Muscle of leg (tissue), 11 donors: ENCODE results near the gene ARL13B. TPM values are rescaled to one million over a fixed set of nuclear protein-coding genes. Genes with fewer than 3 reads are reported as not detected.
"Not testable (repeated sequence)": the region's sequence is repeated elsewhere in the genome, so short reads cannot be mapped to it uniquely, and the experiment has no call there.

ENCODE experiments used
- DNase-seq: peaks from one replicate; pipeline ENCODE4 v3.0.0; 2013
- H3K27ac ChIP-seq: one replicate; pipeline ENCODE4 v1.5.1; 2013; ENCODE audit warnings: mild to moderate bottlenecking, low read length, control low read depth
- H3K27me3 ChIP-seq: one replicate; pipeline ENCODE4 v1.6.1; 2013; ENCODE audit warnings: low read length; ENCODE audit not compliant: control insufficient read depth, insufficient read depth
- H3K36me3 ChIP-seq: one replicate; pipeline ENCODE4 v1.6.1; 2013; ENCODE audit warnings: low read length; ENCODE audit not compliant: control insufficient read depth, insufficient read depth
- H3K4me1 ChIP-seq: one replicate; pipeline ENCODE4 v1.6.1; 2013; ENCODE audit warnings: low read length; ENCODE audit not compliant: control insufficient read depth, insufficient read depth
- H3K4me3 ChIP-seq: one replicate; pipeline ENCODE4 v1.5.1; 2013; ENCODE audit warnings: low read length, control low read depth
- H3K9me3 ChIP-seq: replicated peaks from 2 replicates; pipeline ENCODE4 v1.6.1; 2013; ENCODE audit warnings: low read depth, low read length; ENCODE audit not compliant: control insufficient read depth
- WGBS: methylation state at CpG from one replicate; pipeline ENCODE4 v1.1.5; 2013; ENCODE audit warnings: missing lambda C conversion rate; ENCODE audit not compliant: insufficient coverage; 5-methylcytosine and 5-hydroxymethylcytosine counted together
- polyA plus RNA-seq, 8 donors: library from polyadenylated mRNA; unstranded; fragments of 120-200 nt; gene quantifications; one replicate each; pipeline versions ENCODE4 v1.2.1 to v1.2.3, GENCODE V29; 2013; ENCODE audit warnings: inconsistent platforms in 1 of 8, low replicate concordance in 1 of 8; ENCODE audit not compliant: insufficient read length in 8 of 8, insufficient read depth in 1 of 8
- total RNA-seq: library from RNA; stranded (reverse); fragments of 120-200 nt; gene quantifications from one replicate; pipeline ENCODE4 v1.2.4, GENCODE V29; 2013

The ARL13B gene
- total and polyA plus RNA-seq, 9 donors = 5.4 to 10.5 (median 7.3) TPM

- not testable (repeated sequence) for H3K36me3 ChIP-seq, H3K9me3 ChIP-seq, H3K27me3 ChIP-seq, H3K4me3 ChIP-seq, H3K27ac ChIP-seq, H3K4me1 ChIP-seq, DNase-seq
- 97% methylated on average over 19 of the region's 19 CpGs for WGBS
Measured at GRCh38 chr3:93965106-93965505, 14.8 kb upstream of the ARL13B start.

- DNase-seq = no peak
- Histone ChIP-seq H3K27me3 (no peaks in the 10 kb centered on the region), H3K4me1 (peaks cover 3% of the 10 kb centered on the region), H3K36me3 (no peaks in the 10 kb centered on the region), H3K27ac (no peak overlapping the region), H3K4me3 (no peak overlapping the region), H3K9me3 (no peaks in the 10 kb centered on the region)
- WGBS = 0% methylated on average over 1 of the region's 3 CpGs
Measured at GRCh38 chr3:93969443-93969842, 10.5 kb upstream of the ARL13B start.

- Histone ChIP-seq H3K27ac (no peak overlapping the region), H3K36me3 (no peaks in the 10 kb centered on the region), H3K27me3 (no peaks in the 10 kb centered on the region), H3K4me1 (peaks cover 3% of the 10 kb centered on the region), H3K9me3 (no peaks in the 10 kb centered on the region), H3K4me3 (no peak overlapping the region)
- WGBS = no CpG with 5 or more reads among the region's 1 CpG
- DNase-seq = no peak
Measured at GRCh38 chr3:93969997-93970396, 10.0 kb upstream of the ARL13B start.

GRCh38 chr3:93973131-93974126 is 6.5 kb upstream of the ARL13B start, which contains the start of gene PROS1:
PROS1 (minus strand) TSS chr3:93973896; CDS start chr3:93973749, 147 bp downstream.
- peak; percentile 96 for DNase-seq
- WGBS = under 1% methylated on average over 38 of the region's 53 CpGs
- H3K4me1 ChIP-seq = peaks cover 3% of the 10 kb centered on the region
- H3K36me3 ChIP-seq = no peaks in the 10 kb centered on the region
- H3K27ac ChIP-seq = peak within 1 kb of the TSS; percentile 96
- no peaks in the 10 kb centered on the region for H3K27me3 ChIP-seq
- H3K9me3 ChIP-seq = no peaks in the 10 kb centered on the region
- H3K4me3 ChIP-seq = peak within 1 kb of the TSS; percentile 61

- 97% methylated on average over 9 of the region's 13 CpGs for WGBS
- H3K36me3 ChIP-seq = no peaks in the 10 kb centered on the region
- no peak overlapping the region for H3K4me3 ChIP-seq
- H3K4me1 ChIP-seq = peaks cover 5% of the 10 kb centered on the region
- no peaks in the 10 kb centered on the region for H3K9me3 ChIP-seq
- H3K27ac ChIP-seq = no peak overlapping the region
- DNase-seq = no peak
- H3K27me3 ChIP-seq = no peaks in the 10 kb centered on the region
Measured at GRCh38 chr3:93981649-93982048, 1.7 kb downstream of the ARL13B start.

GRCh38 chr3:93983408-93983807 is 3.5 kb downstream of the ARL13B start:
- no peak for DNase-seq
- WGBS = no CpG with 5 or more reads among the region's 3 CpGs
- no peaks in the 10 kb centered on the region for H3K9me3 ChIP-seq
- peaks cover 5% of the 10 kb centered on the region for H3K4me1 ChIP-seq
- H3K27ac ChIP-seq = no peak overlapping the region
- no peaks in the 10 kb centered on the region for H3K27me3 ChIP-seq
- no peak overlapping the region for H3K4me3 ChIP-seq
- H3K36me3 ChIP-seq = no peaks in the 10 kb centered on the region

GRCh38 chr3:93984618-93985017 is 4.7 kb downstream of the ARL13B start:
- Histone ChIP-seq H3K4me1 (peaks cover 6% of the 10 kb centered on the region), H3K9me3 (no peaks in the 10 kb centered on the region), H3K36me3 (no peaks in the 10 kb centered on the region), H3K27me3 (no peaks in the 10 kb centered on the region), H3K4me3 (no peak overlapping the region), H3K27ac (no peak overlapping the region)
- WGBS = 94% methylated on average over 2 of the region's 5 CpGs
- no peak for DNase-seq

GRCh38 chr3:93988283-93988682 is 8.3 kb downstream of the ARL13B start:
- Histone ChIP-seq H3K4me1 (peaks cover 3% of the 10 kb centered on the region), H3K4me3 (no peak overlapping the region), H3K9me3 (no peaks in the 10 kb centered on the region), H3K27ac (no peak overlapping the region), H3K36me3 (no peaks in the 10 kb centered on the region), H3K27me3 (no peaks in the 10 kb centered on the region)
- no peak for DNase-seq

GRCh38 chr3:93988764-93989163 is 8.8 kb downstream of the ARL13B start:
- no peak for DNase-seq
- Histone ChIP-seq H3K36me3 (no peaks in the 10 kb centered on the region), H3K27ac (no peak overlapping the region), H3K27me3 (no peaks in the 10 kb centered on the region), H3K4me3 (no peak overlapping the region), H3K4me1 (peaks cover 3% of the 10 kb centered on the region), H3K9me3 (no peaks in the 10 kb centered on the region)
- 86% methylated on average over 4 of the region's 9 CpGs for WGBS

GRCh38 chr3:93989241-93989640 is 9.3 kb downstream of the ARL13B start:
- Histone ChIP-seq H3K27ac (no peak overlapping the region), H3K4me3 (no peak overlapping the region), H3K36me3 (no peaks in the 10 kb centered on the region), H3K9me3 (no peaks in the 10 kb centered on the region), H3K27me3 (no peaks in the 10 kb centered on the region), H3K4me1 (peaks cover 3% of the 10 kb centered on the region)
- no peak for DNase-seq
- 60% methylated on average over 2 of the region's 3 CpGs for WGBS
